PC-9 (cell line): ENCODE data around the gene CTDNEP1. TPM values are rescaled to one million over a fixed set of nuclear protein-coding genes. Genes with fewer than 3 reads are reported as not detected.

ENCODE experiments used
- BruUV-seq: library from RNA; stranded (reverse); fragments of 400-500 nt; replicated peaks from 2 replicates; lab custom pipeline; 2021; lab: Mats Ljungman, UMichigan
- CTCF ChIA-PET: fragments of 300-600 bp; sonication (Branson Sonifier 250); formaldehyde crosslinking; loops from one replicate; lab custom pipeline; 2022; ENCODE audit warnings: antibody characterized with exemption; lab: Charles Lee
- POLR2A ChIA-PET: fragments of 300-600 bp; sonication (Branson Sonifier 250); formaldehyde crosslinking; loops from one replicate; lab custom pipeline; 2022; ENCODE audit warnings: antibody characterized with exemption; ENCODE audit not compliant: unreplicated experiment; lab: Charles Lee
- DNase-seq, 2 experiments: peaks; one replicate each; pipeline versions ENCODE4 v3.0.0 to v3.0.0-alpha.2; 2015 to 2022; ENCODE audit warnings: mixed read lengths in 1 of 2
- H2AFZ ChIP-seq: fragments of 200-600 bp; sonication (generic); 2 replicates; pipeline ENCODE4 v1.8.1; 2017; ENCODE audit warnings: antibody characterized with exemption
- H3F3A ChIP-seq: fragments of 200-600 bp; sonication (generic); 2 replicates; pipeline ENCODE4 v1.8.1; 2017; ENCODE audit warnings: antibody characterized with exemption, mild to moderate bottlenecking, low read depth; ENCODE audit not compliant: insufficient read depth
- H3K27ac ChIP-seq: fragments of 200-600 bp; sonication (generic); 2 replicates; pipeline ENCODE4 v1.6.1; 2016; ENCODE audit warnings: mixed run types
- H3K27me3 ChIP-seq: fragments of 200-600 bp; sonication (generic); 2 replicates; pipeline ENCODE4 v1.6.1; 2016; ENCODE audit warnings: low read depth, mixed run types; ENCODE audit not compliant: insufficient read depth
- H3K36me3 ChIP-seq: fragments of 200-600 bp; sonication (generic); 2 replicates; pipeline ENCODE4 v1.6.1; 2016; ENCODE audit warnings: low read depth, mixed run types
- H3K4me1 ChIP-seq: fragments of 200-600 bp; sonication (generic); replicated peaks from 2 replicates; pipeline ENCODE4 v1.6.1; 2016; ENCODE audit warnings: mixed run types; ENCODE audit not compliant: insufficient read depth
- H3K4me2 ChIP-seq: fragments of 200-600 bp; sonication (generic); 2 replicates; pipeline ENCODE4 v1.6.1; 2017; ENCODE audit warnings: mixed run types
- H3K4me3 ChIP-seq: fragments of 200-600 bp; sonication (generic); 2 replicates; pipeline ENCODE4 v1.6.1; 2016; ENCODE audit warnings: mixed run types
- H3K79me2 ChIP-seq: fragments of 200-600 bp; sonication (generic); 2 replicates; pipeline ENCODE4 v1.6.1; 2017; ENCODE audit warnings: low read depth, mixed run types
- H3K9me2 ChIP-seq: fragments of 200-600 bp; sonication (generic); 2 replicates; pipeline ENCODE4 v1.8.1; 2017; ENCODE audit warnings: mild to moderate bottlenecking; ENCODE audit not compliant: insufficient read depth
- H3K9me3 ChIP-seq: fragments of 200-600 bp; sonication (generic); 2 replicates; pipeline ENCODE4 v1.8.1; 2016; ENCODE audit warnings: low read depth; ENCODE audit not compliant: insufficient read depth
- H4K20me1 ChIP-seq: fragments of 200-600 bp; sonication (generic); 2 replicates; pipeline ENCODE4 v1.8.1; 2017; ENCODE audit not compliant: insufficient read depth
- CTCF ChIP-seq: fragments of 200-600 bp; sonication (generic); conservative IDR thresholded peaks from 2 replicates; pipeline ENCODE4 v1.6.1; 2017; ENCODE audit warnings: mixed run types, antibody characterized with exemption, mild to moderate bottlenecking, moderate library complexity
- EZH2 ChIP-seq: fragments of 200-600 bp; sonication (generic); IDR thresholded peaks from 2 replicates; pipeline ENCODE4 v1.8.0; 2017; ENCODE audit warnings: antibody characterized with exemption, low read depth
- intact Hi-C: fragments of 100-400 bp; cut with micrococcal nuclease; formaldehyde crosslinking; loops from one replicate; pipeline ENCODE4 v1.10.0; 2022; ENCODE audit not compliant: unreplicated experiment
- total RNA-seq: library from RNA; stranded (reverse); gene quantifications from 2 replicates; pipeline ENCODE4 v1.2.3, GENCODE V29; 2021

The CTDNEP1 gene
- total RNA-seq, 1 experiment from 2014 or later: 203 TPM

GRCh38 chr17:7290685-7291084, 39.2 kb upstream of the CTDNEP1 start:
- no peak overlapping the region for H3K4me2 ChIP-seq
- CTCF ChIA-PET: no interaction called here
- no peak for DNase-seq
- BruUV-seq: no TSS peak
- H2AFZ ChIP-seq: no peak overlapping the region
- no peaks in the 10 kb centered on the region for H3K79me2 ChIP-seq
- intact Hi-C loops: no loop called here
- no peak overlapping the region for H3K27ac ChIP-seq
- no peaks in the 10 kb centered on the region for H3K9me2 ChIP-seq
- TF ChIP-seq CTCF (no peak), EZH2 (no peak)
- POLR2A ChIA-PET: no interaction called here
- H3K4me1 ChIP-seq: peaks cover 21% of the 10 kb centered on the region
- no peaks in the 10 kb centered on the region for H4K20me1 ChIP-seq
- H3K4me3 ChIP-seq: no peak overlapping the region
- no peaks in the 10 kb centered on the region for H3K36me3 ChIP-seq
- H3F3A ChIP-seq: peaks cover 21% of the 10 kb centered on the region; the same call in 1 of the 2 replicates
- no peaks in the 10 kb centered on the region for H3K9me3 ChIP-seq
- H3K27me3 ChIP-seq: peaks cover 10% of the 10 kb centered on the region; the same call in 1 of the 2 replicates

DNA sequence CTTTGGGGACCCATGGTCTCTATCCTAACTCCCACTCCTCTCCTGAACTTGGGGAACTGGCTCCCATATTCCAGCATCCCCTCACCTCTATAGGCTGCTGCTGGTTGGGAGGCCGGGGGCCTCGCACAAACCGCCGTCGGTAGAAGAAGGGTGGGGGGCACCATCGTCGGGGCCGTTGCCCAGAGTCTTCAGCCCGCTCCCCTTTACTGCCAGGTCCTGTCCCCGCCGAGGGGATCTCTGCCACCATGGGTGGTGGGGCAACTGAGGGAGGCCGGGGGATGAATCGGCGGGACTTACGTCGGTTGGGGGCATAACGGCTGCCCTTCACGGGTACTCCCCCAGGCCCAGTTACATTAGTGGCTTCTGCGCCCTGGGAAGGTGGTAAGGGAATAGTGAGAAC, 38.6 kb upstream of the CTDNEP1 start:
- H4K20me1 ChIP-seq: no peaks in the 10 kb centered on the region
- H3K4me2 ChIP-seq: no peak overlapping the region
- no peaks in the 10 kb centered on the region for H3K36me3 ChIP-seq
- H3K4me3 ChIP-seq: no peak overlapping the region
- no peaks in the 10 kb centered on the region for H3K9me2 ChIP-seq
- no TSS peak for BruUV-seq
- DNase-seq: no peak
- intact Hi-C loops: no loop called here
- H3K27ac ChIP-seq: no peak overlapping the region
- peaks cover 16% of the 10 kb centered on the region; the same call in 1 of the 2 replicates for H3F3A ChIP-seq
- peaks cover 10% of the 10 kb centered on the region; the same call in 1 of the 2 replicates for H3K27me3 ChIP-seq
- H3K9me3 ChIP-seq: no peaks in the 10 kb centered on the region
- ChIA-PET POLR2A (no interaction called here), CTCF (no interaction called here)
- no peaks in the 10 kb centered on the region for H3K79me2 ChIP-seq
- H2AFZ ChIP-seq: no peak overlapping the region
- H3K4me1 ChIP-seq: peaks cover 21% of the 10 kb centered on the region
- no peak for TF ChIP-seq CTCF
- TF ChIP-seq EZH2: no peak

GRCh38 chr17:7289256-7290032, 37.9 kb upstream of the CTDNEP1 start:
- no peaks in the 10 kb centered on the region for H3K36me3 ChIP-seq
- intact Hi-C loops: no loop called here
- peaks cover 21% of the 10 kb centered on the region for H3K4me1 ChIP-seq
- H3K27me3 ChIP-seq: peaks cover 10% of the 10 kb centered on the region; the same call in 1 of the 2 replicates
- H3K4me3 ChIP-seq: no peak overlapping the region
- no peaks in the 10 kb centered on the region for H3K9me2 ChIP-seq
- no peak overlapping the region for H3K4me2 ChIP-seq
- H3F3A ChIP-seq: peaks cover 16% of the 10 kb centered on the region; the same call in 1 of the 2 replicates
- no peak overlapping the region for H2AFZ ChIP-seq
- no TSS peak for BruUV-seq
- TF ChIP-seq EZH2: no peak
- no peak for TF ChIP-seq CTCF
- H3K27ac ChIP-seq: no peak overlapping the region
- no peaks in the 10 kb centered on the region for H4K20me1 ChIP-seq
- no peaks in the 10 kb centered on the region for H3K79me2 ChIP-seq
- POLR2A ChIA-PET: no interaction called here
- CTCF ChIA-PET: interaction anchor here (0.5 kb wide), 1 partner anchor 47 kb away, joined by 6 read pairs; the partner anchor contains the start of gene GABARAP
- H3K9me3 ChIP-seq: no peaks in the 10 kb centered on the region
- DNase-seq: no peak
